ENCODE data around the gene CDK1.

DNA sequence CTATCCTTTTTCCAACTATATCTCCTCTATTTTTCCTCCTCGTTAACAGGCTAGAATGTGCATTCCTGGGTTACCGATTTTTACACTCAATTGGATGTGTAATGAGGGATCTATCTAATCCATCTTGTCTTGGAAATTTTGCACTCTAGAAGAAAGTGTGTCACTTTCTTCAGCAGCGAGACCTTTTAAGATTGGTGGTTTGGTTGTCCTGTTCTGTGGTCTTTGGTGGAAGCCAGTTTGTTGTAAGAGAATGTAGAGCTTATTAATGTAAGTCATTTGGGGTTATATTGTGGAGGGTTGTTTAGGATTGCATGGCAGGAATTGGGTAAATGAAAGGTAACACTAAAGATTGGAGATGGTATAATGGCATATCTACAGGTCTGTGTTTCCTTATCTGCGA lies 16.7 kb downstream of the CDK1 start:
- TF ChIP-seq, protein P1, sequence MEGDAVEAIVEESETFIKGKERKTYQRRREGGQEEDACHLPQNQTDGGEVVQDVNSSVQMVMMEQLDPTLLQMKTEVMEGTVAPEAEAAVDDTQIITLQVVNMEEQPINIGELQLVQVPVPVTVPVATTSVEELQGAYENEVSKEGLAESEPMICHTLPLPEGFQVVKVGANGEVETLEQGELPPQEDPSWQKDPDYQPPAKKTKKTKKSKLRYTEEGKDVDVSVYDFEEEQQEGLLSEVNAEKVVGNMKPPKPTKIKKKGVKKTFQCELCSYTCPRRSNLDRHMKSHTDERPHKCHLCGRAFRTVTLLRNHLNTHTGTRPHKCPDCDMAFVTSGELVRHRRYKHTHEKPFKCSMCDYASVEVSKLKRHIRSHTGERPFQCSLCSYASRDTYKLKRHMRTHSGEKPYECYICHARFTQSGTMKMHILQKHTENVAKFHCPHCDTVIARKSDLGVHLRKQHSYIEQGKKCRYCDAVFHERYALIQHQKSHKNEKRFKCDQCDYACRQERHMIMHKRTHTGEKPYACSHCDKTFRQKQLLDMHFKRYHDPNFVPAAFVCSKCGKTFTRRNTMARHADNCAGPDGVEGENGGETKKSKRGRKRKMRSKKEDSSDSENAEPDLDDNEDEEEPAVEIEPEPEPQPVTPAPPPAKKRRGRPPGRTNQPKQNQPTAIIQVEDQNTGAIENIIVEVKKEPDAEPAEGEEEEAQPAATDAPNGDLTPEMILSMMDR (IDR thresholded peaks at IDR 0.05), result no peak
- TF ChIP-seq POLR2AphosphoS5 (IDR thresholded peaks at IDR 0.05), result no peak
